GM21528 (cell line): ENCODE results near the gene PDE11A.
"Not testable (repeated sequence)": the region's sequence is repeated elsewhere in the genome, so short reads cannot be mapped to it uniquely, and the experiment has no call there.

Experiments used
- ATAC-seq: cut with Tn5 transposase; IDR thresholded peaks from one replicate; pipeline ENCODE4 v1.9.1; 2021; ENCODE audit warnings: mild to moderate bottlenecking, moderate library complexity; ENCODE audit not compliant: unreplicated experiment, low FRiP score

PDE11A gene

GRCh38 chr2:178072383-178073301 is at the start of gene PDE11A:
Gene PDE11A (minus strand): TSS chr2:178072777. CDS start chr2:178072437, 340 bp downstream.
- ATAC-seq = no peak

GRCh38 chr2:178119179-178119922 is 46.8 kb upstream of the PDE11A start:
- ATAC-seq = no peak

- ATAC-seq = no peak
These were observed 45.1 kb upstream of the PDE11A start for GRCh38 chr2:178117725-178118124.

- no peak for ATAC-seq
These were observed 42.7 kb upstream of the PDE11A start for GRCh38 chr2:178115271-178115670.

GRCh38 chr2:178114462-178114861 is 41.9 kb upstream of the PDE11A start:
- ATAC-seq = peak; percentile 55

GRCh38 chr2:178112202-178113152 is 39.9 kb upstream of the PDE11A start, which contains the start of gene RBM45:
Gene RBM45 (plus strand): TSS chr2:178112437. CDS start chr2:178112547, 110 bp downstream.
- ATAC-seq = peak; percentile 89

GRCh38 chr2:178111743-178112142 is 39.2 kb upstream of the PDE11A start:
- peak; percentile 4 for ATAC-seq

GRCh38 chr2:178110681-178111080 is 38.1 kb upstream of the PDE11A start:
- ATAC-seq = no peak

- ATAC-seq = no peak
These were observed 37.2 kb upstream of the PDE11A start for GRCh38 chr2:178109813-178110212.

GRCh38 chr2:178108176-178108575 is 35.6 kb upstream of the PDE11A start:
- ATAC-seq = no peak

- ATAC-seq = no peak
These were observed 33.5 kb upstream of the PDE11A start for GRCh38 chr2:178106053-178106452.

GRCh38 chr2:178105566-178105965 is 33.0 kb upstream of the PDE11A start:
- ATAC-seq = no peak

- no peak for ATAC-seq
These were observed 28.9 kb upstream of the PDE11A start for GRCh38 chr2:178101321-178102079.

- ATAC-seq = no peak
These were observed 20.9 kb upstream of the PDE11A start for GRCh38 chr2:178093471-178093870.

- no peak for ATAC-seq
These were observed 16.2 kb upstream of the PDE11A start for GRCh38 chr2:178088774-178089270.

- no peak for ATAC-seq
These were observed 11.7 kb upstream of the PDE11A start for GRCh38 chr2:178084273-178084672.

GRCh38 chr2:178082408-178083045 is 9.9 kb upstream of the PDE11A start:
- ATAC-seq = no peak

- ATAC-seq = not testable (repeated sequence)
These were observed 6.7 kb upstream of the PDE11A start for GRCh38 chr2:178079279-178079678.

- no peak for ATAC-seq
These were observed 3.6 kb upstream of the PDE11A start for GRCh38 chr2:178076130-178076529.
